IMR-90 (cell line): Measurements from ENCODE around the gene CCDC88A.

ENCODE experiments used
- BHLHE40 ChIP-seq: fragments of 150-350 bp; IDR thresholded peaks from 2 replicates; pipeline ENCODE4 v1.6.1; 2016; ENCODE audit warnings: mild to moderate bottlenecking, low read depth, low read length
- FOS ChIP-seq: fragments of 150-350 bp; IDR thresholded peaks from 2 replicates; pipeline ENCODE4 v1.6.1; 2016; ENCODE audit warnings: low read depth, low read length
- MAZ ChIP-seq: IDR thresholded peaks from 2 replicates; pipeline ENCODE4 v1.6.1; 2012; ENCODE audit warnings: low read depth, mild to moderate bottlenecking, low read length, improper control_type of control experiment, moderate library complexity, borderline replicate concordance
- POLR2A ChIP-seq: IDR thresholded peaks from 2 replicates; pipeline ENCODE4 v1.6.1; 2012; ENCODE audit warnings: mild to moderate bottlenecking, low read depth, low read length
- RAD21 ChIP-seq: IDR thresholded peaks from 2 replicates; pipeline ENCODE4 v1.6.1; 2012; ENCODE audit warnings: low read length, improper control_type of control experiment
- TF ChIP-seq, protein P1 (sequence below): conservative IDR thresholded peaks from 2 replicates; pipeline ENCODE4 v1.5.1; 2012; ENCODE audit warnings: mild to moderate bottlenecking, low read depth, low read length, improper control_type of control experiment
- TF ChIP-seq, protein P2 (sequence below): fragments of 150-350 bp; IDR thresholded peaks from 2 replicates; pipeline ENCODE4 v1.6.1; 2016; ENCODE audit warnings: low read depth, mild to moderate bottlenecking, low read length, moderate library complexity, borderline replicate concordance

DNA sequence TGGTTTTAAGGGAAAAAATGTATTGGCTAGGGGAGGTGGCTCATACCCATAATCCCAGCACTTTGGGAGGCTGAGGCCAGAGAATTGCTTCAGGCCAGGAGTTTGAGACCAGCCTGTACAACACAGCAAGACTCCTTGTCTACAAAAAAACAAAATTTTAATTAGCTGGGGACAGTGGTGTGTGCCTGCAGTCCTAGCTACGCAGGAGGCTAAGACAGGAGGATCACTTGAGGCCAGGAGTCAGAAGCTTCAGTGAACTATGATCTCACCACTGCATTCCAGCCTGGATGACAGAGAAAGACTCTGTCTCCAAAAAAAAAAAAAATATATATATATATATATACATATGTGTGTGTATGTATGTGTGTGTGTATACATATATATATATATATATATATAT is 18.5 kb downstream of the CCDC88A start:
- TF ChIP-seq MAZ: no peak
- TF ChIP-seq, protein P1, sequence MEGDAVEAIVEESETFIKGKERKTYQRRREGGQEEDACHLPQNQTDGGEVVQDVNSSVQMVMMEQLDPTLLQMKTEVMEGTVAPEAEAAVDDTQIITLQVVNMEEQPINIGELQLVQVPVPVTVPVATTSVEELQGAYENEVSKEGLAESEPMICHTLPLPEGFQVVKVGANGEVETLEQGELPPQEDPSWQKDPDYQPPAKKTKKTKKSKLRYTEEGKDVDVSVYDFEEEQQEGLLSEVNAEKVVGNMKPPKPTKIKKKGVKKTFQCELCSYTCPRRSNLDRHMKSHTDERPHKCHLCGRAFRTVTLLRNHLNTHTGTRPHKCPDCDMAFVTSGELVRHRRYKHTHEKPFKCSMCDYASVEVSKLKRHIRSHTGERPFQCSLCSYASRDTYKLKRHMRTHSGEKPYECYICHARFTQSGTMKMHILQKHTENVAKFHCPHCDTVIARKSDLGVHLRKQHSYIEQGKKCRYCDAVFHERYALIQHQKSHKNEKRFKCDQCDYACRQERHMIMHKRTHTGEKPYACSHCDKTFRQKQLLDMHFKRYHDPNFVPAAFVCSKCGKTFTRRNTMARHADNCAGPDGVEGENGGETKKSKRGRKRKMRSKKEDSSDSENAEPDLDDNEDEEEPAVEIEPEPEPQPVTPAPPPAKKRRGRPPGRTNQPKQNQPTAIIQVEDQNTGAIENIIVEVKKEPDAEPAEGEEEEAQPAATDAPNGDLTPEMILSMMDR: no peak
- TF ChIP-seq, protein P2, sequence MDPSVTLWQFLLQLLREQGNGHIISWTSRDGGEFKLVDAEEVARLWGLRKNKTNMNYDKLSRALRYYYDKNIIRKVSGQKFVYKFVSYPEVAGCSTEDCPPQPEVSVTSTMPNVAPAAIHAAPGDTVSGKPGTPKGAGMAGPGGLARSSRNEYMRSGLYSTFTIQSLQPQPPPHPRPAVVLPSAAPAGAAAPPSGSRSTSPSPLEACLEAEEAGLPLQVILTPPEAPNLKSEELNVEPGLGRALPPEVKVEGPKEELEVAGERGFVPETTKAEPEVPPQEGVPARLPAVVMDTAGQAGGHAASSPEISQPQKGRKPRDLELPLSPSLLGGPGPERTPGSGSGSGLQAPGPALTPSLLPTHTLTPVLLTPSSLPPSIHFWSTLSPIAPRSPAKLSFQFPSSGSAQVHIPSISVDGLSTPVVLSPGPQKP: no peak
- TF ChIP-seq POLR2A: no peak
- no peak for TF ChIP-seq RAD21
- TF ChIP-seq BHLHE40: no peak
- no peak for TF ChIP-seq FOS
